GM21526 (cell line): ENCODE measurements around the gene GLO1.

Source experiments
- ATAC-seq: cut with Tn5 transposase; IDR thresholded peaks from one replicate; pipeline ENCODE4 v1.9.1; 2021; ENCODE audit warnings: moderate library complexity; ENCODE audit not compliant: unreplicated experiment, low FRiP score

Gene GLO1

GRCh38 chr6:38673397-38674165, 29.4 kb downstream of the GLO1 start:
- ATAC-seq = no peak

DNA sequence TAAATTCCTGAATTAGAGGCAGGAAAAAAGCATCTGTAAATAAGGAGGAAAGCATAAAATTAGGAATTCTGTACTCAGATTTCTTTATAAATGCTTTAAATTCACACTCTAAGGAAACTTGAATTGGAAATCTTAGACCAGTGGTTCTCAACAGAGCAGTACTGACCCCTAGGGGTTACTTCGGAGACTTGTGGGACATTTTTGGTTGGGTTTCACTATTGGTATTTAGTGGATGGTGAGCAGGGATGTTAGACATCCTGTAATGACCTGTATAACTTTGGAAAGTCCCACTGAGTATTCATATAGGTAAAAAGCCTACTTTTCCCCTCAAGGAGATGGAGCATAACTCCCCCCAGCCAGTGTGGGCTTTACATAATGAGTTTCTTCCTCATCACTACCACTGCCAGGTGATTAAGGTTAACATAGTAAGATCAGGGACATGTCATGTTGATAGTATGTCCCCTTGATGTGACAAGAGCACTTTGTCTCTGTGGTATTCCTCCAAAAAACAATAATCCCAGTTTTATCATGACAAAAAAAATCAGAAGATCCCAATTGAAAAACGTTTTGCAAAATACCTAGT, 31.0 kb downstream of the GLO1 start:
- no peak for ATAC-seq

DNA sequence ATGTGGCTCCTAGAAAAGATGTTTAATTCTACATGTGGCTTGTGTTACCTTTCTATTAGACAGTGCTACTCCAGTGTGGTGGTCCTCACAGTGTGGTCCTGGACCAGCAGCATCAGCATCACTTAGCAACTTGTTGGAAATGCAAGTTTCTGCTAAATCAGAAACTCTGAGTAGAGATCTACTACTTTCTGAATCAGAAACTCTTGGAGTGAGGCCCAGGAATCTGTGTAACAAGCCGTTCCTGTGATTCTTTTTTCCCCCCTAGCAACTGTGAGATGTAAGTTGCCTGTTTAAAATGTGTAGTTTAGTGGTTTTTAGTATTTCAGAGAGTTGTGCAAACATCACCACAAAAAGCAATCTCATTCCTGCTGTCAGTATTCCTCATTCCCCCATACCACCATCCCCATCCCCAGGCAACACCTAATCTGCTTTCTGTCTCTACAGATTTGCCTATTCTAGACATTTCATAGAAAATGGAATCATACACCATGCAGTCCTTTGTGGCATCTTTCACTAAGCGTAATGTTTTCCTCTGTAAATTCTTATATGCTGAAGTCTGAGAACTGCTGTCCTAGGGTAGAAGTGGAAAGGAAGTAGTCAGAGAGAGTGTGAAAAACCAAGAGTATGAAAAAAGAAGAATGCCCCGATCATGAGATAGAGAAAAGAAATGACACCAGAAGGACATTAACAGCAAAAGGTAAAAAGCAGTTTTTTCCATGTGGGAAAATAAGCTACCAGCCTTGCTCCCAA, 44.4 kb downstream of the GLO1 start:
- no peak for ATAC-seq

GRCh38 chr6:38656896-38657295, 46.0 kb downstream of the GLO1 start:
- ATAC-seq = no peak

DNA sequence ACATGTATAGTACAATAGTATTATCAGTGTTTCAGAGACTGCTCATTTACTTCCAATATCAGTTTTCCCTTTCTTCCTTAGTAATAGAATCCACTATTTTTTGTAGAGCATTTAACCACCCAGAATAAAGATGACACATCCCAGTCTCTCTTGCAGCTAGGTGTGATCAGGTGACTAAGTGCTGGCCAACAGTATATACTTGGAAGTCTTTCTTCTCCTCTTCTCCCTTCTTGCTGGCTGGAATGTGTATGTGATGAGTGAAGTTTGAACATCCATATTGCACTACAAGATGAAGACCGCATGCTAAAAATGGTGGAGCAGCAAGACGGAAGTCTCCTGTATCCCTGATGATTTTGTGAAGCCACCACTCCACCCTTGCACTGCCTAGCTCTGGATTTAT, 48.7 kb downstream of the GLO1 start:
- no peak for ATAC-seq

- no peak for ATAC-seq
Measured at GRCh38 chr6:38651121-38651784, 51.7 kb downstream of the GLO1 start.

- ATAC-seq = no peak
Measured at GRCh38 chr6:38650207-38650752, 52.7 kb downstream of the GLO1 start.

DNA sequence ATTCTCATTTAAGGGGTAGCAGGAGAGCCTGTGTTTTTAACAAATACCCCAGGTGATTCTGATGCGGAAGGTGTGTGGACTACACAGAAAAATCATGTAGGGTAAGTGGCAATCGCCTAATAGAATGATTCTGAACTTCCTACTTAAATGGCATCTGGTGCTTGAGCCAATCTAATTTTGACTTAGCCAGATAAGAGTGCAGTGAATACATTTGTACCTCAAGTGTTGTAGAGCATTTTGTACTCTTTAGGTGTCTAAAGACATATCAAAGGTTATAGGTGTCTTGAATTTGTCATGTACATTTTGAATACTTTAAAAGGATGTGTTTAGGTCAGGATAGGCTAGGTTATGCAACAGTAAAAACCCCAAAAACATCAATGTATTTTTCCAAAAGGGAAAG, 53.2 kb downstream of the GLO1 start:
- ATAC-seq = no peak

- no peak for ATAC-seq
Measured at GRCh38 chr6:38648629-38649028, 54.3 kb downstream of the GLO1 start.

DNA sequence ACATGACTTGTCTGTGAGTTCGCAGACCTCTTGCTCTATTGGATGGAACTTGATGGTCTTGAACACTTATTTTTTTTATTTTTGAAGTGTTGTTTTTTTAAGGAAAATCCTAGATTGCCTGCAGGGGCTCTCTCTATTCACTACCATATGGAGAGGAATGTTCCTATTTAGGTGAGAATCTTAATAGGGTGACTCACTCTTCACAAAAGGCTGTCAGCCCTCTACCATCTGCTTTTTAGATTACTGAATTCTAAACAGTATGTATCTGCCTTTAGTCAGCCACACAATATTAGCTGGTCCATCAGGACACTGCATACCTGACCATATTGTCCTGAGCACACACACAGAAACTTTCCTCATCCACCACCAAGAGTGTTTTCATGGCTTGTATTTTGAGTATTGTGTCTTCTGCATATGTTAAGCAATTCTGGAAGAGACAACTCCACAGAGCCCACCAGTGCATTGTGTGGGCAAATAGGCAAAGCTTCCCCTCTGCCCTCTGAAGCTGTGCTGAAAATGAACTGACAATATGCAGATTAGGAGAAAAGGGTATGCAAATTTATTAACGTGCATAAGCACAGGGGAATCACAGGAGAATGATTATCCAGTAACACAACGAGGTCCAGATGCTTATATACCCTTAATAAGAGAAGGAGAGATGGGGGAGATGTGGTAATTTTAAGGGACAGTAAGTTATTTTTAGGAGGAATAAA, 56.6 kb downstream of the GLO1 start:
- ATAC-seq = no peak

DNA sequence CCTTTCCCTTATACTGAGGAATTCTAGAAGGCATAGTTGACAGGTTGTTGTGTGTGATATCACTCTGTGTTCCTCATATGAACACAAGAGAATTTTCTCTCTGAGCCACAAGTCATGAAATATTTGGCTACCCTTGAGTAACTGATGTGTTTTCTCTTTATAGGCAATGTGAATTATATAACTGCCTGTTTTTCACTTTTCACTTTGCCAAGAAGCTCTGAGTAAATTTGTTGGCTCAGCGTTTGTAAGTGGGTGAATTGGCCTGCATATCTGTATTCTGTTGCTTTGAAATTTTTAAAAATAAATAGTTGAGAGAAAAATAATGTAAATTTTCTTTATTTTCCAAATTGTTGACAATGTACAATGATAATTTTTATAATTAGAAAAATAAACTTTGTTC, 58.0 kb downstream of the GLO1 start:
- ATAC-seq = no peak

DNA sequence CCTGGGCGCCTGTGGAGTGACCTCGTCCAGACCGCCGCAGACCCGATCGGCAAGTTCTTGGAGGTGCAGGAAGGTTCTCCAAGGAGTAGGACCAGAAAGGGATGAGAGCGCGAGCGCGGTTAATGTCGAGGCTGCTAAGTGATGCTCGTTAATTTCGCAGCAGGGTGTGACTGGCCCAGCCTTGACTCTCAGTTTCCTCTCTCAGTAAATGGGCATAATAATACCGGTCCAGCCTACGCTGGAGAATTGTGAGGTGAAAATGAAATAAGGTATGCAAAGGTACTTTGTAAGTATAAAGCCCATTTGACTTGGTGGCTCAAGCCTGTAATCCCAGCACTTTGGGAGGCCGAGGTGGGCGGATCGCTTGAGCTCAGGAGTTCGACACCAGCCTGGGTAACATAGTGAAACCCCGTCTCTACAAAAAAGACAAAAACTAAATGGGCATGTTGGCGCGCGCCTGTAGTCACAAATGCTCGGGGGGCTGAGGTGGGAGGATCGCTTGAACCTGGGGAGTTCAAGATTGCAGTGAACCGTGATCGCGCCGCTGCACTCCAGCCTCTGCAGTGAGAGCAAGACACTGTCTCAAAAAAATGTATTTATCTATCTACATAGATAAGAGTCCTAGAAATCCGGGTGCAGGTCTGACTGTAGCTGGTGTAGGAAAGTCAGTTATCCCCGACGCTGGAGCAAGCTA, 62.6 kb downstream of the GLO1 start:
- ATAC-seq = no peak

DNA sequence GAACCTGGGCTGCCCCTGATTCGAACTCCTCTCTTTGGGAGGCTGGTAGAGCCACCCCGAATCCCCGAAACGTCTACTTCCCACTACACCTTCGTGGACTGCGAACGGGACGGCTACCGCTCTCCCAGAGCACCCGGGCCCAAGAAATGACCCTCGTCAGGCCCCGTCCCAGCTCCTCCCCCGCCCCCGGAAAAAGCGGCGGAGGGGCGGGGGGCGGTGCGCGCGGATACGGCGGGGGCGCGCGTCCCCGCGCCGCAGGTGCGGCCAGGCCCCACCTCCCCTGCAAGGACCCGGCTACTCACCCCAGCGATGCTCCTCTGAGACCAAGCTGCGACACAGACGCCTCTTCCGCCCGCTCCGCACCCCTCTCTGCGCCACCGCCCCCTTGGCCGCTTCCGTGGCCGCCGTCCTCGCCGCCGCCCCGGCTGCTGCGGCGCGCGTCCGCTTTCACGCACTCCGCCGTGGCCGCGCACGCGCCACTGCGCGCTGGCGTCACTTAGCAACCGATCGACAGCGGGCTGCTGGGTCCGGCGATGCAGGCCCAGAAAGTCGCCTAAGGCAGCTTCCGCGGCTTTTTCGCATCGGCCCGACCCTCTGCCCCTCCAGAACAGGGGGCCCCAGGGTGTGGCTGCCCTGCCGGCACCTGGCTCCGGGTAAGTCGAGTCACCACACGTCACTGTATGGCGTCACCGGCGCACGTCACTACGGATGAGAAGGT, 63.3 kb downstream of the GLO1 start, which contains the start of gene BTBD9:
BTBD9 (minus strand) TSS at position 432 of the 718 bp plus-strand sequence.
- peak; percentile 74 for ATAC-seq

DNA sequence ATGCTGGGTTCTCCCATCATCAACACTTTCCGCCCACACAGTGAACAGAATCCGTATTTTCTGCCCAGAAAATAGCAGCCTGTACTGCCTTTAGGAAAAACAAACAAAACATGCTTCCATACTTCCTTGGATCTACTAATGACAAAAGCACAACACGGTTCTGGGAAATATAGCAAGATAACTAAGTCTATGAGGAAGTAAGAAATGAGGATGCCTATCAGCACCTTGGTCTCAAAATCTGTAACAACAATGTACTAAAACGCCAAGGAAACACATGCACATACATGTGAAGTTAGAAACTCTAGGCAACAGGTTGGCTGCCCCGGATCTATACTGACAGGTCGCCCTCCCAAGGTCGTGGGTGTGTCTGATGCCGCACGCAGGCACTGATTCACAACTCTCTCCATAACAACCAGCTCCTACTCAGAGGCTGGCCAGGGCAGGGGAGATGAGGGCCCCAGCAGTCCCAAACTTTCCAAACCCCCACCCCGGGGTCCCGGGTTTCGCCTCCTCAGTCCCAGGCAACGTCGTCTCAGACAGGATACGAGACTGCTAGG, 63.9 kb downstream of the GLO1 start:
- ATAC-seq = peak; percentile 27

- ATAC-seq = no peak
Measured at GRCh38 chr6:38637756-38638155, 65.2 kb downstream of the GLO1 start.

- no peak for ATAC-seq
Measured at GRCh38 chr6:38636027-38636426, 66.9 kb downstream of the GLO1 start.

- no peak for ATAC-seq
Measured at GRCh38 chr6:38634518-38634917, 68.4 kb downstream of the GLO1 start.

DNA sequence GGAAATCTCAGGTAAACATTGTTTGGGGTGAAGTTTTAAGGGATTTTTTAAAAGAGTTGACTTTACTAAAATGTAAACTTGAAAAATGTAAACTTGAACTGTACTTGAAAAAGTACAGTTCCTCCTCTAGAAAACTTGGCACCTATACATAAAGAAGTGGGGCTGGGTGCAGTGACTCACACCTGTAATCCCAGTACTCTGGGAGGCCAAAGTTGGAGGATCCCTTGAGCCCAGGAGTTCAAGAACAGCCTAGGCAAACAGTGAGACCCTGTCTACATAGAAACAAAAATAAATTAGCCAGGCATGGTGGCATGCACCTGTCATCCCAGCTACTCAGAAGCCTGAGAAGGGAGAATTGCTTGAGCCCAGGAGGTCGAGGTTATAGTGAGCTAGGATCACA, 70.5 kb downstream of the GLO1 start:
- no peak for ATAC-seq
